Measurements from ENCODE around the gene FAM131C. TPM values are rescaled to one million over a fixed set of nuclear protein-coding genes. Genes with fewer than 3 reads are reported as not detected.

The FAM131C gene
- not detected for polyA plus RNA-seq (2012; ENCODE audit: insufficient read depth, insufficient read length)

- DNase-seq (ENCODE audit: low read depth, low spot score) = no peak
- peak within 1 kb of the TSS; percentile 20 for H3K4me3 ChIP-seq (ENCODE audit: low read length)
Measured at GRCh38 chr1:16073490-16074119, at the start of gene FAM131C. FAM131C (minus strand) TSS chr1:16073651; CDS start chr1:16073442, 209 bp downstream.

DNA sequence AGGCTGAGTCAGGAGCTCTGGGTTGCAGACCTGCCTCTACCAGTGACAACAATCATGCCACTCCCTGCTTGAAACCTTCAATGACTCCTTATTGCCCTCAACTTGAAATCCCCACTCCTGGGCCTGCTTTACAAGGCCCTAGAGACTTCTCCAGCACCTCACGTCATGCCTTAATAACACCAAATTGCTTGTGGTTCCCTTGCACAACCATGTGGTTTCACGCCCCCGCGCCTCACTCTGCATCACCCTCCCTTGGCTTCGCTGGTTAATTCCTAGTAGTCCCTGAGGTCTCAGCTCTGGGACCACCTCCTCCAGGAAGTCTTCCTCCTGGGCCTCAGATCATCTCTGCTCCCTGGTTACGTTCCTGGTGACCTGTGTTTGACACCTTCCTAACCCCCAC lies 49.5 kb upstream of the FAM131C start:
- no peak overlapping the region for H3K4me3 ChIP-seq (ENCODE audit: low read length)
- peak; percentile 6 for DNase-seq (ENCODE audit: low read depth, low spot score)

DNA sequence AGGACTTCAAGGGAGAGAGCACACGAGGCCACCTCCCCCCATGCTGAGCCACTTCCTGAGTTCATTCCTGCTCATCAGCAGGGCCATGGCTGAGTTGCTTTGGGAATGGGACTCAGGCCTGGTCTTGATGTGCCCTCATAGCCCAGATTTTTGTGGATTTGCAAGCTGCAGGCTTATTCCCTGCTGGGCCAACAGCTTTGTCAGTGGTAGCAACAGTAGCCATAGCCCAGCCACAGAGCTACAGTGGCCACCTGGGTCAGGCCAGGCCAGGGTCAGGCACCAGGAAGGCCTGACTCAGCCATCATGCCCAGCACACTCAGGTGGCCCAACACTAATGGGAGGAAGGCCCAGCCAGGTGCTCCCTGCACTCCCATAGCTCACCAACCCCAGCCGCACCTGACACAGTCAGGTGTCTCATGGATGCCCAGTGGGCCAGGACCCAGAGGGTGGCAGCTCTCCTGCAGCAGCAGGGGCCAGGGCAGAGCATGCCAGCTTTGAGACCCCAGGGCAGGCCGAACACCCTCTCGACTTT lies 49.0 kb upstream of the FAM131C start:
- no peak overlapping the region for H3K4me3 ChIP-seq (ENCODE audit: low read length)
- DNase-seq (ENCODE audit: low read depth, low spot score) = no peak

DNA sequence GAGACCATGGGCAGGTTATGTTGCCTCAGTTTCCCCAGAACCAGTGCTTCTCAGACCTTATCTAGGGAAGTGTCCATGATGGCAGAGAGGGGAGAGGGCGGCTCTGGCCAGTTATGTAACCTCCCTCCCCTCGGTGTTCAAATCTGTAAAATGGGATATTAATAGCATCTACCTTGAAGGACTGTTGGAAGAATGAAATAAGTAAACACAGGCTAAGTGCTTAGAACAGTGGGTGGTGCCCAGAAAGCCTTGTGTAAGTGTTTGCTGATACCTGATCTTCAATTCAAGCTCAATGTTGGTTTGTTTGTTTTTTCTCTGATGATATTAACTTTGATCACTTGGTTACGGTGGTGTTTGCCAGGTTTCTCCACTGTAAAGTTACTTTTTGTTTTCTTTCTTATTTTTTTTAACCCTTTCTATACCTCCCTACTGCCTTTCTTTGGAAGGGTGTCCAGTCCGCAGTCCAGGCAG lies 47.5 kb upstream of the FAM131C start:
- DNase-seq (ENCODE audit: low read depth, low spot score) = no peak

DNA sequence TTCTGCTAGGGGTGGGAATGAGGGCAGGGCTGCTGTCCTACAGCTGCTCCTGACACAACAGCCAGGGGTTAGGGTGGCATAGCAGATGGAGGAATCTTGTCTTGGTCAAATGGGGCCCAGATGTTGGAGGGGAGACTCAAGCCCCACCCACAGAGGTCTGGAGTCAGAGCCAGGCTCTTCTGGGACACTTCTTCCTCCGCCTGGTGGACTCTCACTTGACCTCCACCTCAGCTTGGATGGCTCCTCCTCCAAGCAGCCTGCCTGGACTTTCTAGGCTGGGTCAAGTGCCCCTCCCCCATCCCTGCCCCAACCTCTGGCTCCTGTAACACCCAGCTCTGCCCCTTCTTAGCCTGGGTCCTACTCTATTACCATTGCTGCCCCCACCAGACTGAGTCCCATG lies 47.0 kb upstream of the FAM131C start:
- no peak for DNase-seq (ENCODE audit: low read depth, low spot score)
- H3K4me3 ChIP-seq (ENCODE audit: low read length) = no peak overlapping the region

More for the DNA sequence above, 47.5 kb upstream of the FAM131C start:
- H3K4me3 ChIP-seq (ENCODE audit: low read length) = no peak overlapping the region

- H3K4me3 ChIP-seq (ENCODE audit: low read length) = no peak overlapping the region
- no peak for DNase-seq (ENCODE audit: low read depth, low spot score)
Measured at GRCh38 chr1:16119926-16120325, 46.5 kb upstream of the FAM131C start.

DNA sequence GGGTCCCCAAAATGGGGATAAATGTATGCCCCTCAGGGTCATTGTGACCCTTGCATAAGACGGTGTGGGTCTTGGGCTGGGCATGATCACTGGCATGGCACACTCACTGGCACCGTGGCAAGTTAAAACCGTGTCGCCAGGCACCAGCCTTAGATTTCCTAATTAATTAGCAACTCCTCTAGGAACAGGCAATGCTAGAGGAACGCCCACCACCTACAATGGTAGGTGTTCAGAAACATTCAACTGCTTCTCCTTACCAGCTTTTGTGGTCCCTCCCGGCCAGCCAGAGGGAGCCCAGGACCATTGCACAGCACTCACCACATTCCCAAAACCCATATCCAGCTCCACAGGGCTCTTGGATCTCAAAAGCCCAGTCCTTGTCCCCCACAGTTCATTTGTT lies 46.1 kb upstream of the FAM131C start:
- no peak for DNase-seq (ENCODE audit: low read depth, low spot score)
- H3K4me3 ChIP-seq (ENCODE audit: low read length) = no peak overlapping the region

GRCh38 chr1:16118706-16119105 lies 45.3 kb upstream of the FAM131C start:
- H3K4me3 ChIP-seq (ENCODE audit: low read length) = no peak overlapping the region
- DNase-seq (ENCODE audit: low read depth, low spot score) = no peak

DNA sequence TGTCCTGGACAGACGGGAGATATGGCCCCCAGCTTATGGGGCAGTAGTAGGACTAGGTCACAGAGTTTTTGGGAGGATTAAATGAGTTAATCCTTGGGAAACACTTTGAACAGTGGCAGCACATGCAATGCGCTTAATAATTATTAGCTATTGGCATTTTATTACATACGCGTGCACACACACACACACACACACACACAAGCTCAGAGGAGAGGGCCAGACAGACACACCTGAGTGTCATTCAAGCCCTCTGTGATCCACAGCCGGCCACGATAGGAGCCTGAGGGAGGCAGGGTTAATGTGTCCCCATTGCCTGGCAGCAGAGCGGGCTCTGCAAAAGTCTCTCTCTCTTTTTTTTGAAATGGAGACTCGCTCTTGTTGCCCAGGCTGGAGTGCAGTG lies 44.5 kb upstream of the FAM131C start:
- no peak for DNase-seq (ENCODE audit: low read depth, low spot score)
- no peak overlapping the region for H3K4me3 ChIP-seq (ENCODE audit: low read length)

- no peak for DNase-seq (ENCODE audit: low read depth, low spot score)
- H3K4me3 ChIP-seq (ENCODE audit: low read length) = no peak overlapping the region
Measured at GRCh38 chr1:16117369-16117768, 43.9 kb upstream of the FAM131C start.

DNA sequence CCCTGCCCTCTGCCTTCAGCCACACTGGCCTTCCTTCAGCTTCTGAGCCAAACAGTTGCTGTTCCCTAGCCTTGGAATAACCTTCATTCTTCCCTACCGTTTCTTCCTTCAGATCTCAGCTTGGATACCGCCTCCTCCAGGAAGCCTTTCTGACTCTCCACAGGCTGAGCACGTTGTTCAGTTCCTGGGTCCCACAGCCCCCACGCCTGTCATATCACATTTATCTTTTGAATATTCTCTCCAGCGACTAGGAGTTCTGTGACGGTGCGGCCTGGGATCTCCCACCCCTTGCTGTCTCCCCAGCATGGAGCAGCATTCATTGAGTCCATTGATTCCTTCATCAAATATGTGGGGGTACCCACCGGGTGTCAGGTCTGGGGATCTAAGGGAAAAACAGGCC lies 43.2 kb upstream of the FAM131C start:
- no peak for DNase-seq (ENCODE audit: low read depth, low spot score)
- no peak overlapping the region for H3K4me3 ChIP-seq (ENCODE audit: low read length)

- DNase-seq (ENCODE audit: low read depth, low spot score) = no peak
- H3K4me3 ChIP-seq (ENCODE audit: low read length) = no peak overlapping the region
Measured at GRCh38 chr1:16116002-16116401, 42.6 kb upstream of the FAM131C start.

DNA sequence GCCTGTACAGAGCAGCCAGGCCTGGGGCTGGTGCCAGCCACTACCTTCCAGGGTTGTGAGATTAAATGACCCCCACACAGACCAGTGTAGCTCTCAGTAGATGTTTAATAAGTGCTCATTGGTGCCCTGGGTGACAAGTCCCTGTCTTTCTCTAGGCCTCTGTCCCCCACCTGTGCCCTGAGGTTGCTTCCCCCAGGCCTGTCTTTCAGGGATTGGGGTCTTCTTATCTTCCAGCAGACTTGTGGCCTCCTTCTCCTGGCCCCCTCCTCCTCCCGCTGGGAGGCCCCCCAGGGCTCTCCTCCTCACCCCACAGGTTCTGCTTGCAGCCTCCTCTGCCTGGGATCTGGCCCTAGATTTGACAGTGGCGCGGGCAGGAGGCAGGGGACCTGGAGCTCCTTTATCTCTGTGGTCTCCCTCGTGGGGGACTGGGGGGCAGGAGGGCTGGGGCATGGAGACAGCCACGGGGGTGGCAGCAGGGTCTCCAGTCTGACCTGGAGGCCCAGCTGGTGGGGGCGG lies 42.1 kb upstream of the FAM131C start:
- no peak for DNase-seq (ENCODE audit: low read depth, low spot score)
- no peak overlapping the region for H3K4me3 ChIP-seq (ENCODE audit: low read length)

- no peak for DNase-seq (ENCODE audit: low read depth, low spot score)
- H3K4me3 ChIP-seq (ENCODE audit: low read length) = no peak overlapping the region
Measured at GRCh38 chr1:16114527-16115467, 41.3 kb upstream of the FAM131C start.

DNA sequence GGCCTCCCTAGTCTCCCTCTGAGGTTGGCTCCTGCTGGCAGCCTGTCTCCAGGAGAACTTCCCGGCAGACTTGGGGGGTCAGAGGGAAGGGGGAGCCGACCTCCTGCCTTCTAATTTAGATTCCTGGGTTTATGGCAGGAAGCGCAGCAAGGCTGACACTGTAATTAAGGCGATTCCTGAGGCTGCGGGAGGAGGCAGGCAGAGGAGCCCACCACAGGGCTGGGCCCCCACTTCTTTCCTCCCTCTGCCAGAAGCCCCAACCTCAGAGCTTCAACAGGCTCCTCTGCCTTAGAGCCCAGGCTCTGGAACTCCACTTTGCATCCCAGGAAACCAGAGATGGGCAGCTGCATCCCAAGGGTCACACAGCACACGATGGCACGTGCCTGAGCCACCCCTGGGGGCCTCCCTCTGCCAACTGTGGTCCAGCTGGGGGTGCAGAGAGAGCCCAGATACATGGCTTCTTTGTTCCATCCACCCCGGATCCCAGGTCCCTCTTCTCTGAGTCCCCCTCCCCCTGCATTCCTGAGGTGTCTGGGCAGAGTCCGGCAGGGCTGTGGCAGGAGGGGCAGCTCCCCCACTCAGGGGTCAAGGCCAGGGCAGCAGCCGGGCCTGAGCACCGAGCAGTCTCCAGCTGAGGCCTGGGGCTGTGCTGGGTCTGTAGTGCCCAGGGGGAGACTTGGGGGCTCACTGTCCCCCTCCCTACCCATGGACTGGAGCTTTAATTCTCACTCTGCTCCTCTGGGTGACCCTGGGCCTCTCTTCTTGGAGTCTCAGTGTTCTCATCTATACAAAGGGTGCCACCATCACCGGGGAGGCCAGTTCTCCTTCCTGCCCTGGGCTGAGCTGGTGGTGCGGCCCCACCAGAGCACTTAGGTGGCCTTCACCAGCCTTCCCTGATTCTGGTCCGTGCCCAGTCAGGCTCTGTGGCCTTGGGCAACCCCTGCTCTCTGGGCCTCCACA lies 39.4 kb upstream of the FAM131C start:
- H3K4me3 ChIP-seq (ENCODE audit: low read length) = no peak overlapping the region
- no peak for DNase-seq (ENCODE audit: low read depth, low spot score)

DNA sequence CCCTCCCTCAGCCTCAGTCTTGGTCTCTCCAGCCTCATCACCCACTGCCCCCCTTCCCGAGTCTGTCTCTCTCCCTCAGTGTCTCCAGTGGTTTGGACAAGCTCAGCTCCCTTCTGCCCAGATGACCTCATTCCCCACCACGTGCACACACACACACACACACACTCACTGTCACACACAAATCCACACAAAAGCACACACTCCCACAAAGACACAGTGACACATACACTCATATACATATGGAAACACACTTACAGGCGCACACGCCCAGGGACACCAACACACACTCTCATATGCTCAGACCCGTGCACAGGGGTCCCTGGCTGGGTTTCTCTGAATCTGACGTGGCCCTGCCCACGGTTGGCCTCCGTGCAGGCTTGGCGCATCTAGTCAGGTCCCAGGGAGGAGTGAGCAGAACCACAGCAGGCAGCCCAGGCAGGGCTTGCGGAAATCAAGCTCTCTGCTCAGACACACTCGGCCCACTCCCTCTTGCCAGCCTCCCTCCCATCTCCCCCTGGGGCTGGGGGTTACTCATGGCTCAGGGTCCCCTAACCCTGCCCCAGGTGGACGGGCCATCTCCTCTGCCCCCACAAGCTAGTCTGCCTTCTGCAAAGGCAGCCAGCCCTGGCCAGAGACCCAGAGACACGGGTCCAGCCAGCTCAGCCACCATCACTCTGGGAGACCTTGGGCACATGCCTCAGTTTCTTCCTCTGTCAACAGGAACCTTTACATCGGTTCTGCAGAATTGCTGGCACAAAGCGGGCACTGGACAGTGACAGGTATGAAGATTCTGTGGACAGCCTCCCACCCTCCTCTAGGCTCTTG lies 38.5 kb upstream of the FAM131C start:
- DNase-seq (ENCODE audit: low read depth, low spot score) = no peak
- no peak overlapping the region for H3K4me3 ChIP-seq (ENCODE audit: low read length)

GRCh38 chr1:16110884-16111283 lies 37.4 kb upstream of the FAM131C start:
- no peak overlapping the region for H3K4me3 ChIP-seq (ENCODE audit: low read length)
- DNase-seq (ENCODE audit: low read depth, low spot score) = no peak

GRCh38 chr1:16110456-16110855 lies 37.0 kb upstream of the FAM131C start:
- H3K4me3 ChIP-seq (ENCODE audit: low read length) = no peak overlapping the region
- DNase-seq (ENCODE audit: low read depth, low spot score) = no peak

Measured in Jurkat, Clone E6-1 (cell line).